Measurements from ENCODE around the gene SCYGR2.

SCYGR2 gene

DNA sequence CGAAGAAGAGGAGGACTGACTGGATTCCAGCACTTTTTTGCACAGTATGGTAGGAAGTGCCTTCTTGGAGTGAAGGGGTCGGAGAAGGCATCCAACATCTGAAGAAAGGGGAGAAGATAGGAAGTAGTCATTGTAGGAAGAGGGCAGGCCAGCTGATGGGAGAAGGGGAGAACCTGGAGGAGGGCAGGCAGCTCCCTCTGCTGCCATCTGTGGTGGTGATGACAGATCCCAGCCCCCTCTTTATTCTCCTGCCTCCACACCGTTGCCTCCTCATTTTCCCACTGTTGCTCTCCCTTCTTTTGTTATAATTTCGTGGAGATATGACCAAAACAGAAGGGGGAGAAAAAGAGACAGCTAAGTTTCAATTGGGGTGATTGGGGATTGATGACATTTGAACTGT lies 2.9 kb upstream of the SCYGR2 start:
- DNase-seq (ENCODE audit: low read depth): no peak
- H3K4me3 ChIP-seq (ENCODE audit: low read depth, low read length): no peak overlapping the region
- TF ChIP-seq, protein P1, sequence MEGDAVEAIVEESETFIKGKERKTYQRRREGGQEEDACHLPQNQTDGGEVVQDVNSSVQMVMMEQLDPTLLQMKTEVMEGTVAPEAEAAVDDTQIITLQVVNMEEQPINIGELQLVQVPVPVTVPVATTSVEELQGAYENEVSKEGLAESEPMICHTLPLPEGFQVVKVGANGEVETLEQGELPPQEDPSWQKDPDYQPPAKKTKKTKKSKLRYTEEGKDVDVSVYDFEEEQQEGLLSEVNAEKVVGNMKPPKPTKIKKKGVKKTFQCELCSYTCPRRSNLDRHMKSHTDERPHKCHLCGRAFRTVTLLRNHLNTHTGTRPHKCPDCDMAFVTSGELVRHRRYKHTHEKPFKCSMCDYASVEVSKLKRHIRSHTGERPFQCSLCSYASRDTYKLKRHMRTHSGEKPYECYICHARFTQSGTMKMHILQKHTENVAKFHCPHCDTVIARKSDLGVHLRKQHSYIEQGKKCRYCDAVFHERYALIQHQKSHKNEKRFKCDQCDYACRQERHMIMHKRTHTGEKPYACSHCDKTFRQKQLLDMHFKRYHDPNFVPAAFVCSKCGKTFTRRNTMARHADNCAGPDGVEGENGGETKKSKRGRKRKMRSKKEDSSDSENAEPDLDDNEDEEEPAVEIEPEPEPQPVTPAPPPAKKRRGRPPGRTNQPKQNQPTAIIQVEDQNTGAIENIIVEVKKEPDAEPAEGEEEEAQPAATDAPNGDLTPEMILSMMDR (IDR thresholded peaks at IDR 0.05; ENCODE audit: control insufficient read depth, extremely low read depth, insufficient read depth): no peak

- TF ChIP-seq, protein P1 (IDR thresholded peaks at IDR 0.05; ENCODE audit: control insufficient read depth, extremely low read depth, insufficient read depth): no peak
- H3K4me3 ChIP-seq (ENCODE audit: low read depth, low read length): no peak overlapping the region
- DNase-seq (ENCODE audit: low read depth): no peak
Measured at GRCh38 chr2:227597036-227597435, 1.7 kb upstream of the SCYGR2 start.

DNA sequence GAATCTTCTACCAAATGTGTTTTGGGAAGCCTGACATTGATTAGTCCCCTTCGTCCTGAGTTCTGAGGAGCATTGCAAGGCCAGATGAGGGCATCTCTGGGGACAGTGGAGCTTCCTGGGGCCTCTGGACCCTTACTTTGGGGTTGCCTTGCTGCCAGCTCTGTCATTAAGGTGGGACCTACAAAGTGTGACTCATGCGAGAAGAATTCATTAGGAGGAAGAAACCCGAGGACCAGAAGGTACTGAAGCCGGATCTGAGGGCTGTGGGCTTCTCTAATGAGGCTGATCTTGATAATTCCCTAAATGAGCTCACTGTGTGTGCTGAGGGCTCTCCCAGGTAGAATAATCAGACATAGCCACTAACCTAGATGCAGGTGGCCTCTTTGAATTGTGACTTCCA lies 695 bp upstream of the SCYGR2 start:
- H3K4me3 ChIP-seq (ENCODE audit: low read depth, low read length): no peak overlapping the region
- TF ChIP-seq, protein P1 (IDR thresholded peaks at IDR 0.05; ENCODE audit: control insufficient read depth, extremely low read depth, insufficient read depth): no peak
- DNase-seq (ENCODE audit: low read depth): no peak

- TF ChIP-seq, protein P1 (IDR thresholded peaks at IDR 0.05; ENCODE audit: control insufficient read depth, extremely low read depth, insufficient read depth): no peak
- DNase-seq (ENCODE audit: low read depth): no peak
- no peak overlapping the region for H3K4me3 ChIP-seq (ENCODE audit: low read depth, low read length)
Measured at GRCh38 chr2:227602358-227602757, 3.7 kb downstream of the SCYGR2 start.

GRCh38 chr2:227606476-227606875 lies 7.8 kb downstream of the SCYGR2 start:
- TF ChIP-seq, protein P1 (IDR thresholded peaks at IDR 0.05; ENCODE audit: control insufficient read depth, extremely low read depth, insufficient read depth): no peak
- H3K4me3 ChIP-seq (ENCODE audit: low read depth, low read length): no peak overlapping the region
- no peak for DNase-seq (ENCODE audit: low read depth)

DNA sequence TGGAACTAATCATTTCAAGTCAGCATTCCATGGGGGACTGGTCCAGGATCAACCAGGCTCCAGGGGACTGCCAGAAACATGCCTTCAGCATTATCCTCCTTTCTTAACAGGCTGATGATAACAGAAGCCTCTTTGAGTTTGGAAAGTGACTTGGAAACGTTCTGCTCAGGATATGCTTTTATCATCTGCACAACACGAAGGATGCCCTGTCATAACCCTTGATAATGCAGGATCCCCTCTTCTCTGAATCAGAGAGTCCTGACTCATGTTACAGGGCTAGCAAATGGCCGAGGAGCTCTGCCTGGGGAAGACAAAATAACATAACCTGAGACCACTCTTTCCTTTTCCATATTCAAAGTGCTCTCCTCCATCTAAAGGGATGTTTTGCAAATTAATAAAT lies 9.2 kb downstream of the SCYGR2 start:
- no peak overlapping the region for H3K4me3 ChIP-seq (ENCODE audit: low read depth, low read length)
- no peak for DNase-seq (ENCODE audit: low read depth)
- TF ChIP-seq, protein P1 (IDR thresholded peaks at IDR 0.05; ENCODE audit: control insufficient read depth, extremely low read depth, insufficient read depth): no peak

- TF ChIP-seq, protein P1 (IDR thresholded peaks at IDR 0.05; ENCODE audit: control insufficient read depth, extremely low read depth, insufficient read depth): no peak
- H3K4me3 ChIP-seq (ENCODE audit: low read depth, low read length): no peak overlapping the region
- DNase-seq (ENCODE audit: low read depth): no peak
Measured at GRCh38 chr2:227608561-227609338, 10.1 kb downstream of the SCYGR2 start.
